Peyer's patch (tissue), 4 donors: ENCODE results near the gene CPNE6.

Experiments used
- CTCF ChIP-seq, 6 experiments: fragments of 450-650 bp in 4 of 6; fragments of 200-600 bp in 2 of 6; sonication (generic) in 1 of 6; IDR thresholded peaks; one replicate each; pipeline ENCODE4 v1.5.1; 2017 to 2019; ENCODE audit warnings: antibody characterized with exemption in 6 of 6, mild to moderate bottlenecking in 3 of 6, moderate library complexity in 1 of 6
- POLR2A ChIP-seq, 2 donors: fragments of 450-650 bp; IDR thresholded peaks; one replicate each; pipeline ENCODE4 v1.5.1; 2017; ENCODE audit warnings: antibody characterized with exemption in 2 of 2, mild to moderate bottlenecking in 2 of 2, moderate library complexity in 2 of 2

- TF ChIP-seq CTCF (IDR thresholded peaks at IDR 0.05) (no peak), POLR2A (IDR thresholded peaks at IDR 0.05) (no peak)
Measured at GRCh38 chr14:24093207-24093900, 22.0 kb downstream of the CPNE6 start.
